GM12878 (cell line): ENCODE results near the gene FKBP15. TPM values are rescaled to one million over a fixed set of nuclear protein-coding genes. Genes with fewer than 3 reads are reported as not detected.

ENCODE experiments used
- ATAC-seq: fragments of 200-7000 bp; cut with Tn5 transposase; 3 replicates; pipeline ENCODE4 v1.9.1; 2020; ENCODE audit warnings: mild to moderate bottlenecking, moderate library complexity
- BruUV-seq: library from RNA; stranded (reverse); fragments of 400-500 nt; replicated peaks from 2 replicates; lab custom pipeline; 2021; lab: Mats Ljungman, UMichigan
- CTCF ChIA-PET: fragments of 300-600 bp; sonication (Branson Sonifier 250); formaldehyde crosslinking; extraction: SDS; loops from one replicate; lab custom pipeline; 2021; ENCODE audit warnings: inconsistent platforms; lab: Yijun Ruan, JAX
- POLR2A ChIA-PET: fragments of 350-600 bp; formaldehyde crosslinking; extraction: SDS; loops from one replicate; lab custom pipeline; 2021; ENCODE audit warnings: inconsistent platforms; lab: Charles Lee
- RAD21 ChIA-PET: fragments of 300-600 bp; sonication (Branson Sonifier 250); formaldehyde crosslinking; loops from one replicate; lab custom pipeline; 2023; ENCODE audit warnings: antibody characterized with exemption; ENCODE audit not compliant: unreplicated experiment; lab: Charles Lee
- SMC1A ChIA-PET: fragments of 300-600 bp; sonication (Branson Sonifier 250); formaldehyde crosslinking; loops from one replicate; lab custom pipeline; 2023; ENCODE audit not compliant: unreplicated experiment, uncharacterized antibody; lab: Charles Lee
- DNase-seq: peaks from one replicate; pipeline ENCODE4 v3.0.0-alpha.2; 2011; ENCODE audit warnings: low read depth, low spot score
- FAIRE-seq: peaks from 3 replicates; lab custom pipeline; 2011; peaks lifted over from hg19 to GRCh38; lab: Jason Lieb, UNC
- H2AFZ ChIP-seq: 2 replicates; pipeline ENCODE4 v1.6.0; 2011; ENCODE audit warnings: low read depth, low read length, control low read depth; ENCODE audit not compliant: control insufficient read depth
- H3K27ac ChIP-seq: 2 replicates; pipeline ENCODE4 v1.5.1; 2011; ENCODE audit warnings: control low read depth; ENCODE audit not compliant: control insufficient read depth, insufficient read depth
- H3K27me3 ChIP-seq, 2 experiments: replicated peaks in 1 of 2; 2 replicates each; pipeline versions ENCODE4 v1.6.0 to v1.6.1; 2011; ENCODE audit warnings: low read length in 1 of 2; ENCODE audit not compliant: control insufficient read depth in 2 of 2, insufficient read depth in 2 of 2
- H3K36me3 ChIP-seq, 2 experiments: 2 replicates each; pipeline ENCODE4 v1.5.1; 2011; ENCODE audit warnings: low read length in 1 of 2; ENCODE audit not compliant: control insufficient read depth in 2 of 2, insufficient read depth in 2 of 2
- H3K4me1 ChIP-seq: 2 replicates; pipeline ENCODE4 v1.6.1; 2011; ENCODE audit warnings: mild to moderate bottlenecking, low read length, moderate library complexity, mixed read lengths; ENCODE audit not compliant: control insufficient read depth, insufficient read depth
- H3K4me2 ChIP-seq: 2 replicates; pipeline ENCODE4 v1.6.0; 2011; ENCODE audit warnings: control low read depth; ENCODE audit not compliant: control insufficient read depth, insufficient read depth
- H3K4me3 ChIP-seq: fragments of 200-600 bp; sonication (generic); 2 replicates; pipeline ENCODE4 v1.5.1; 2016
- H3K79me2 ChIP-seq: 2 replicates; pipeline ENCODE4 v1.6.0; 2011; ENCODE audit warnings: low read length; ENCODE audit not compliant: control insufficient read depth, insufficient read depth
- H3K9ac ChIP-seq: 2 replicates; pipeline ENCODE4 v1.8.0; 2011; ENCODE audit warnings: low read length, control low read depth, mixed read lengths; ENCODE audit not compliant: control insufficient read depth, insufficient read depth
- H3K9me3 ChIP-seq: replicated peaks from 3 replicates; pipeline ENCODE4 v1.5.1; 2011; ENCODE audit warnings: mild to moderate bottlenecking, low read length; ENCODE audit not compliant: control insufficient read depth, insufficient read depth
- H4K20me1 ChIP-seq: 2 replicates; pipeline ENCODE4 v1.6.0; 2011; ENCODE audit not compliant: control insufficient read depth, insufficient read depth
- ASH2L ChIP-seq: fragments of 300-600, 200-600 bp; sonication (generic); IDR thresholded peaks from 2 replicates; pipeline ENCODE4 v1.6.1; 2017; ENCODE audit warnings: low read depth, mild to moderate bottlenecking, borderline replicate concordance
- HDAC6 ChIP-seq: fragments of 200-600 bp; sonication (generic); IDR thresholded peaks from one replicate; pipeline ENCODE4 v1.8.0; 2017; ENCODE audit warnings: antibody characterized with exemption; ENCODE audit not compliant: unreplicated experiment
- HDGF ChIP-seq: fragments of 450-650 bp; IDR thresholded peaks from 2 replicates; pipeline ENCODE4 v1.6.1; 2016; ENCODE audit warnings: antibody characterized with exemption
- IKZF1 ChIP-seq: fragments of 450-650 bp; conservative IDR thresholded peaks from 2 replicates; pipeline ENCODE4 v1.6.1; 2017; ENCODE audit warnings: antibody characterized with exemption, mild to moderate bottlenecking
- KLF5 ChIP-seq: fragments of 450-650 bp; IDR thresholded peaks from 2 replicates; pipeline ENCODE4 v1.6.1; 2014; ENCODE audit warnings: mild to moderate bottlenecking; ENCODE audit not compliant: partially characterized antibody
- MXI1 ChIP-seq: fragments of 150-350 bp; IDR thresholded peaks from 2 replicates; pipeline ENCODE4 v1.6.1; 2011; ENCODE audit warnings: low read depth, mild to moderate bottlenecking, inconsistent platforms, low read length, improper control_type of control experiment
- PAX8 ChIP-seq: fragments of 450-650 bp; IDR thresholded peaks from 2 replicates; pipeline ENCODE4 v1.6.1; 2017; ENCODE audit warnings: mild to moderate bottlenecking, moderate library complexity
- PML ChIP-seq: IDR thresholded peaks from 2 replicates; pipeline ENCODE4 v1.6.1; 2012; ENCODE audit warnings: low read length, inconsistent platforms
- TARDBP ChIP-seq: IDR thresholded peaks from 2 replicates; pipeline ENCODE4 v1.6.1; 2016; ENCODE audit warnings: borderline replicate concordance
- TBL1XR1 ChIP-seq: IDR thresholded peaks from 2 replicates; pipeline ENCODE4 v1.6.1; 2012; ENCODE audit warnings: low read depth, low read length, improper control_type of control experiment
- ZNF207 ChIP-seq: fragments of 450-650 bp; IDR thresholded peaks from 2 replicates; pipeline ENCODE4 v1.6.1; 2014; ENCODE audit warnings: antibody characterized with exemption, mild to moderate bottlenecking, borderline replicate concordance
- ZNF217 ChIP-seq: fragments of 450-650 bp; IDR thresholded peaks from 2 replicates; pipeline ENCODE4 v1.6.1; 2017; ENCODE audit warnings: antibody characterized with exemption, mild to moderate bottlenecking
- ZZZ3 ChIP-seq: IDR thresholded peaks from 2 replicates; pipeline ENCODE4 v1.6.1; 2011; ENCODE audit warnings: low read depth; ENCODE audit not compliant: control insufficient read depth, insufficient read length
- WGBS: methylation state at CpG from one replicate; pipeline ENCODE4 v1.1.6; 2016; ENCODE audit warnings: low lambda C conversion rate; ENCODE audit not compliant: insufficient replicate concordance, insufficient coverage; ENCODE audit errors: missing lambda C conversion rate; 5-methylcytosine and 5-hydroxymethylcytosine counted together
- in situ Hi-C: fragments of 300-500 bp; cut with MboI; formaldehyde crosslinking; loops from 9 replicates; pipeline ENCODE4 v1.14.3; 2018; ENCODE audit warnings: mixed read lengths
- intact Hi-C: fragments of 100-400 bp; cut with micrococcal nuclease; formaldehyde crosslinking; loops from one replicate; pipeline ENCODE4 v1.14.2; 2022; ENCODE audit not compliant: unreplicated experiment
- polyA plus RNA-seq, 11 experiments: library from polyadenylated mRNA; depleted of rRNA in 4 of 11; unstranded in 6 of 11; stranded (reverse) in 5 of 11; fragments of >200 nt; fragmentation: Nextera tagmentation in 4 of 11; fragmentation: Illumina TruSeq in 1 of 11; extraction: Ambion mirVana in 4 of 11; extraction: Trizol in 1 of 11; gene quantifications; 1 replicate in 1 of 11; 2 replicates in 10 of 11; pipeline versions ENCODE4 v1.2.1 to v1.2.3, GENCODE V29; 2011 to 2016; ENCODE audit warnings: inconsistent platforms in 2 of 11, missing spikeins in 2 of 11, low read depth in 1 of 11
- total RNA-seq, 4 experiments: library from RNA; depleted of rRNA in 3 of 4; stranded (reverse); fragments of >200 nt in 3 of 4; fragmentation: Illumina TruSeq in 1 of 4; extraction: Trizol in 1 of 4; gene quantifications; 2 replicates each; pipeline versions ENCODE4 v1.2.1 to v1.2.3, GENCODE V29; 2013 to 2021
- TF ChIP-seq, protein P1 (sequence below): IDR thresholded peaks from 2 replicates; pipeline ENCODE4 v1.6.1; 2012; ENCODE audit warnings: low read depth, low read length, improper control_type of control experiment

The FKBP15 gene
- total and polyA plus RNA-seq, 10 of the 15 experiments (the other 5 are each of a cell fraction or from before 2014, with no cell fraction given), result 5.0 to 53.4 (median 21.2) TPM

GRCh38 chr9:113257863-113258262 lies 36.8 kb upstream of the FKBP15 start:
- no peak overlapping the region for H3K4me3 ChIP-seq
- ATAC-seq, result no peak
- intact Hi-C loops, result no loop called here
- WGBS, result 95% methylated on average over 3 of the region's 3 CpGs
- ChIA-PET CTCF (no interaction called here), SMC1A (no interaction called here), POLR2A (interaction anchor here (0.5 kb wide), 1 partner anchor 30 kb away, joined by 3 read pairs; no protein-coding TSS in a partner anchor), RAD21 (interaction anchor here (1.2 kb wide), 1 partner anchor 37 kb away, joined by 3 read pairs; the partner anchor contains the start of genes FKBP15 and SLC31A1)
- no peaks in the 10 kb centered on the region for H4K20me1 ChIP-seq
- peaks cover 2 to 19% of the 10 kb centered on the region in 2 experiments for H3K36me3 ChIP-seq
- no peak overlapping the region for H3K27ac ChIP-seq
- in situ Hi-C loops, result no loop called here
- H3K4me1 ChIP-seq, result no peaks in the 10 kb centered on the region
- no peaks in the 10 kb centered on the region for H3K9me3 ChIP-seq
- H3K4me2 ChIP-seq, result no peak overlapping the region
- BruUV-seq, result no TSS peak
- no peak for FAIRE-seq
- TF ChIP-seq PAX8 (no peak), ZNF207 (no peak), PML (no peak), TBL1XR1 (no peak), ZZZ3 (no peak), TARDBP (no peak), HDAC6 (no peak), MXI1 (no peak), KLF5 (no peak), ASH2L (no peak), HDGF (no peak), IKZF1 (no peak), ZNF217 (no peak)
- TF ChIP-seq, protein P1, sequence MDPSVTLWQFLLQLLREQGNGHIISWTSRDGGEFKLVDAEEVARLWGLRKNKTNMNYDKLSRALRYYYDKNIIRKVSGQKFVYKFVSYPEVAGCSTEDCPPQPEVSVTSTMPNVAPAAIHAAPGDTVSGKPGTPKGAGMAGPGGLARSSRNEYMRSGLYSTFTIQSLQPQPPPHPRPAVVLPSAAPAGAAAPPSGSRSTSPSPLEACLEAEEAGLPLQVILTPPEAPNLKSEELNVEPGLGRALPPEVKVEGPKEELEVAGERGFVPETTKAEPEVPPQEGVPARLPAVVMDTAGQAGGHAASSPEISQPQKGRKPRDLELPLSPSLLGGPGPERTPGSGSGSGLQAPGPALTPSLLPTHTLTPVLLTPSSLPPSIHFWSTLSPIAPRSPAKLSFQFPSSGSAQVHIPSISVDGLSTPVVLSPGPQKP, result no peak
- no peak overlapping the region for H3K9ac ChIP-seq
- no peak overlapping the region for H2AFZ ChIP-seq
- no peaks in the 10 kb centered on the region for H3K27me3 ChIP-seq
- DNase-seq, result no peak
- H3K79me2 ChIP-seq, result no peaks in the 10 kb centered on the region
